ENCODE measurements around the gene ZNF507. TPM values are rescaled to one million over a fixed set of nuclear protein-coding genes. Genes with fewer than 3 reads are reported as not detected.
A peak's percentile ranks its signal among the peaks of the same experiment; 100 is the strongest.

The ZNF507 gene
- total RNA-seq, 6 experiments from 2014 or later: 7.1 to 10.9 (median 9.1) TPM

GRCh38 chr19:32359581-32359980 lies 14.2 kb downstream of the ZNF507 start:
- DNase-seq: no peak
- intact Hi-C loops (cut with DNase I): no loop called here
- TF ChIP-seq POLR2A (IDR thresholded peaks at IDR 0.05) (no peak), CTCF (IDR thresholded peaks at IDR 0.05) (no peak)
- no peak for ATAC-seq
- Histone ChIP-seq H3K36me3 (peaks cover 0 to 46% (median 25%) of the 10 kb centered on the region in 4 donors), H3K9me3 (no peaks in the 10 kb centered on the region), H3K4me3 (no peak overlapping the region), H3K4me1 (peaks cover 0 to 23% (median 9%) of the 10 kb centered on the region in 4 donors), H3K27me3 (no peaks in the 10 kb centered on the region), H3K27ac (no peak overlapping the region)
- 98% methylated on average over 9 of the region's 9 CpGs for WGBS (ENCODE audit: insufficient coverage, low coverage, low lambda C conversion rate, missing lambda C conversion rate)

- Histone ChIP-seq H3K36me3 (peaks cover 0 to 36% (median 19%) of the 10 kb centered on the region in 4 donors), H3K27ac (peak overlapping the region in 2 of 3 donors; percentile 74 to 81), H3K4me1 (peaks cover 0 to 23% (median 9%) of the 10 kb centered on the region in 4 donors), H3K27me3 (no peaks in the 10 kb centered on the region), H3K9me3 (no peaks in the 10 kb centered on the region), H3K4me3 (no peak overlapping the region)
- WGBS (ENCODE audit: insufficient coverage, low coverage, low lambda C conversion rate, missing lambda C conversion rate): 83% methylated on average over 9 of the region's 9 CpGs
- DNase-seq: no peak
- no peak for TF ChIP-seq CTCF (IDR thresholded peaks at IDR 0.05)
- TF ChIP-seq POLR2A (IDR thresholded peaks at IDR 0.05): no peak
- intact Hi-C loops (cut with DNase I): no loop called here
- peak in 1 of 4 donors; percentile 9 for ATAC-seq
Measured at GRCh38 chr19:32361574-32362317, 16.3 kb downstream of the ZNF507 start.

- H3K4me3 ChIP-seq: no peak overlapping the region
- no peaks in the 10 kb centered on the region for H3K27me3 ChIP-seq
- no peaks in the 10 kb centered on the region for H3K9me3 ChIP-seq
- TF ChIP-seq CTCF (IDR thresholded peaks at IDR 0.05) (no peak), POLR2A (IDR thresholded peaks at IDR 0.05) (no peak)
- intact Hi-C loops (cut with DNase I): no loop called here
- 51% methylated on average over 5 of the region's 5 CpGs for WGBS (ENCODE audit: insufficient coverage, low coverage, low lambda C conversion rate, missing lambda C conversion rate)
- H3K27ac ChIP-seq: peak overlapping the region in 2 of 3 donors; percentile 74 to 81
- DNase-seq (no peak), ATAC-seq (peak in 2 of 4 donors; percentile 46 to 64)
- H3K36me3 ChIP-seq: peaks cover 0 to 31% (median 16%) of the 10 kb centered on the region in 4 donors
- peaks cover 0 to 23% (median 9%) of the 10 kb centered on the region in 4 donors for H3K4me1 ChIP-seq
Measured at GRCh38 chr19:32362318-32362691, 16.9 kb downstream of the ZNF507 start.

- 29% methylated on average over 3 of the region's 3 CpGs for WGBS (ENCODE audit: insufficient coverage, low coverage, low lambda C conversion rate, missing lambda C conversion rate)
- H3K27ac ChIP-seq: peak overlapping the region; percentile 26 to 81 (median 74)
- peak; percentile 80 to 89 (median 82) for ATAC-seq
- intact Hi-C loops (cut with DNase I): no loop called here
- no peak for TF ChIP-seq CTCF (IDR thresholded peaks at IDR 0.05)
- TF ChIP-seq POLR2A (IDR thresholded peaks at IDR 0.05): no peak
- H3K27me3 ChIP-seq: no peaks in the 10 kb centered on the region
- H3K36me3 ChIP-seq: peaks cover 0 to 22% (median 12%) of the 10 kb centered on the region in 4 donors
- DNase-seq: no peak
- H3K4me1 ChIP-seq: peaks cover 0 to 23% (median 9%) of the 10 kb centered on the region in 4 donors
- no peaks in the 10 kb centered on the region for H3K9me3 ChIP-seq
- no peak overlapping the region for H3K4me3 ChIP-seq
Measured at GRCh38 chr19:32363175-32363574, 17.8 kb downstream of the ZNF507 start.

Data from right lobe of liver (tissue), 6 donors.